Glutamatergic neuron (in vitro differentiated cells): Measurements from ENCODE around the gene ZFHX3. TPM values are rescaled to one million over a fixed set of nuclear protein-coding genes. Genes with fewer than 3 reads are reported as not detected.

ENCODE experiments used
- DNase-seq: peaks from one replicate; pipeline ENCODE4 v3.0.0; 2022
- H3K27ac Mint-ChIP-seq: one replicate; pipeline ENCODE4 v1.8.0; 2020; ENCODE audit warnings: mild to moderate bottlenecking, mixed read lengths, inconsistent platforms; ENCODE audit not compliant: unreplicated experiment
- H3K27me3 Mint-ChIP-seq: one replicate; pipeline ENCODE4 v1.8.0; 2020; ENCODE audit warnings: mild to moderate bottlenecking, moderate library complexity, mixed read lengths, inconsistent platforms; ENCODE audit not compliant: unreplicated experiment
- H3K36me3 Mint-ChIP-seq: one replicate; pipeline ENCODE4 v1.8.0; 2020; ENCODE audit warnings: mild to moderate bottlenecking, mixed read lengths, inconsistent platforms; ENCODE audit not compliant: unreplicated experiment
- H3K4me1 Mint-ChIP-seq: one replicate; pipeline ENCODE4 v1.8.0; 2020; ENCODE audit warnings: mild to moderate bottlenecking, low read depth, mixed read lengths, inconsistent platforms; ENCODE audit not compliant: unreplicated experiment
- H3K4me3 Mint-ChIP-seq: one replicate; pipeline ENCODE4 v1.8.0; 2020; ENCODE audit warnings: mild to moderate bottlenecking, mixed read lengths, inconsistent platforms; ENCODE audit not compliant: unreplicated experiment
- H3K9me3 Mint-ChIP-seq: one replicate; pipeline ENCODE4 v1.8.0; 2020; ENCODE audit warnings: mild to moderate bottlenecking, moderate library complexity, mixed read lengths, inconsistent platforms; ENCODE audit not compliant: unreplicated experiment
- CTCF ChIP-seq: fragments of 200-600 bp; sonication (generic); IDR thresholded peaks from one replicate; pipeline ENCODE4 v1.5.0; 2021; ENCODE audit not compliant: partially characterized antibody, unreplicated experiment
- total RNA-seq: library from RNA; stranded (reverse); fragmentation: NEBNext Ultra II Directional; extraction: Animal tissue kit (Norgen Biotek cat#: 25700); gene quantifications from one replicate; pipeline ENCODE4 v1.2.1, GENCODE V29; 2021; ENCODE audit not compliant: unreplicated experiment

ZFHX3 gene
- total RNA-seq, 1 donor from 2014 or later = 6.8 TPM

DNA sequence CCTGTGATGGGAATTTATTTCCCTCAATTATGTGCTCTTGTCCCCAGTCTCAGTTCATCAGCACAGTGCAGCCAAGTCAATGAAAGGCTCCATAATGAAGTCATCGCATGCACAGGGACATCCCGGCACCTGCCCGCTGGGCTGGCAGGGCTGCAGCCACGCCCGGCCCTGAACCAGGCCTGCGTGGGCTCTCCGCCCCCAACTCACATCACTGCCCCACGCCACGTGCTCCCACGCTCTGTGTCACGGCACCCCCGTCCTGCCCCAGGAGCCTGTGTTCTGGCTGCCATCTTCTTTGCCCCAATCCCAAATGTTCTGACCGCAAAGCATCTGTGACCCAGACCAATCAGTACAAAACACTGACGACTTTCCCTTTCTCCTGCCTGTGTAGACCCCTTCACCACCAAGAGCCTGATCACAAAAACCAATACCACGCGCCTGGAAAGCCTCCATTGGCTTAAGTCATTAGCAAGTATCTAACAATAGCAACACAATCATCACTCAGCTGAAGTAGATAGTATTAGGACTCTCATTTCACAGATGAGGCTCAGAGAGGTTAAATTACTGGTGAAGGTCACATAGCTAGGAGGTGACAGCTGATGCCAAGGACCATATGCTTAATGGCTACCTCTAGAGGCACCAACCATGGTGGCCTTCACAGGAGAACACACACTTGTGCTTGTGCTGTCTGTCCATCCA lies 202.5 kb downstream of the ZFHX3 start:
- no peaks in the 10 kb centered on the region for H3K36me3 Mint-ChIP-seq
- H3K27me3 Mint-ChIP-seq = peaks cover 11% of the 10 kb centered on the region
- no peak for DNase-seq
- peaks cover 31% of the 10 kb centered on the region for H3K4me1 Mint-ChIP-seq
- TF ChIP-seq CTCF = no peak
- H3K9me3 Mint-ChIP-seq = peaks cover 5% of the 10 kb centered on the region
- no peak overlapping the region for H3K4me3 Mint-ChIP-seq
- H3K27ac Mint-ChIP-seq = no peak overlapping the region

DNA sequence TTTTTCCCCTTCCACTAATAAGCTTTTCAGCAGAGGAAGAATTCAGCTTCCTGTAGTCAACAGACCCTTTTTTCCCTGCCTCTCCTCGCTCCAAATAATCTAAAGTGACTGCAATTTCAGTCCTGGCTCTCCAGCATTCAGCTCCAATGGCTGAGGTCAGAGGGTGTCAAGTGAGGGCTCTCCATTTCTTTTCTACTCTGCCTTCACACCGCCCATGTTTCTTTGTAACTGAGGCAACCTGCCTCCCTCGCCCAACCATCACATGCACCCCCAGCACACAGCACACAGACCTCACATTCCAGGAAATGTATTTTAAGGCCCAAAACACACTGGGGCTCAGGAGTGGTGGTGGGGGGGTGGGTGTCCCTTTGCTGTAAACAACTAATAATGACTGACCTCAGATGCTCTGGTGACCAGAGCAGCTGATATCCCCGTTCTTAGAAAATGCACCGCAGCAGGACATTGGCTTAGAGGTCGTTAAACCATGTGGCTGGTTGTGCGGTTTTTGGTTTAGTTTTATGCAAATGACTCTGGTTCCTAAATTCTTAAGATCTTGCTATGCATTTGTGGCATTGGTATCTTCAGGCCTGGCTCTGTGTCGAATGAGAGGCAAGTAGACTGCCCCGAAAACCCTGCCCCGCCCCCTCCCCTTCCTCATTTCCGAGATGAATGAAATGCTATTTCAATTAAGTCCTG lies 203.6 kb downstream of the ZFHX3 start:
- H3K27ac Mint-ChIP-seq = no peak overlapping the region
- H3K36me3 Mint-ChIP-seq = no peaks in the 10 kb centered on the region
- H3K27me3 Mint-ChIP-seq = peaks cover 11% of the 10 kb centered on the region
- TF ChIP-seq CTCF = no peak
- no peak overlapping the region for H3K4me3 Mint-ChIP-seq
- no peak for DNase-seq
- H3K9me3 Mint-ChIP-seq = peaks cover 6% of the 10 kb centered on the region
- H3K4me1 Mint-ChIP-seq = peaks cover 30% of the 10 kb centered on the region

GRCh38 chr16:72841506-72841905 lies 206.4 kb downstream of the ZFHX3 start:
- TF ChIP-seq CTCF = no peak
- Mint-ChIP-seq H3K27me3 (peaks cover 9% of the 10 kb centered on the region), H3K4me3 (no peak overlapping the region), H3K4me1 (peaks cover 14% of the 10 kb centered on the region), H3K9me3 (peaks cover 6% of the 10 kb centered on the region), H3K27ac (no peak overlapping the region), H3K36me3 (no peaks in the 10 kb centered on the region)
- DNase-seq = no peak

DNA sequence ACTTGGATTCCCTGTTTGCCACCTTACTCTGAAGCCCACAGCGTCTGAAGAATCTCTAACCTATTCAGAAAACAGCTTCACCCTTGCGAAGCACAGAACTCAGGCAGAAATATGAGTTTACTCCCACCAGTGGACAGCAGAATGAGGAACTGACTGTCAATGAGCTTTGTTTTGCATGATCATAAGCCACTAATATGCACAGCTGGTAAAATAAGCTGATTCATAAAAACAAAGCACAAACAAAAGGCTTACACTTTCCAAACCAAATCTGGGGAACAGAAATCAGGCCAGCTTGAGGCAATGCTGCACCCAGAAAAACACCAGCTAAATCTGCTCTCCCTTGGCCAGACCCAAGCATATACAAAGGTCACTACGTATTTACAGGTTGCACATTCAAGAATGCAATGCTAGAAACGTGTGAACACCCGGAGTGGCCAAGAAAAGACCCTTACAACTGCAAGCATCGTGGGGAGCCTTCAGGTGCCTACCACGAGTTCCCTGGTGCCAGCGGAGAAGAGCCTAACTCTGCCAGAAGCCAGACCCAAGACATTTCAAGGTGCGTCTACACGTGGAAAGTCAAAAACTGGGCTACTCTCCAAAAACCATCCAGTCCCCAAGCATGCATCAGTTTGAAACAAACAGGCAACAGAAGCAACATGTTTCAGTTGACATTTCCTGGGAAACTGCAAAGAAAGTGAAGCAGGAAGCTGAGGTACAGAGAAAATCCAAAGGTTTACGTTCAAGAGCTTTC lies 207.1 kb downstream of the ZFHX3 start:
- peaks cover 6% of the 10 kb centered on the region for H3K9me3 Mint-ChIP-seq
- DNase-seq = no peak
- H3K36me3 Mint-ChIP-seq = no peaks in the 10 kb centered on the region
- H3K27me3 Mint-ChIP-seq = peaks cover 6% of the 10 kb centered on the region
- peaks cover 10% of the 10 kb centered on the region for H3K4me1 Mint-ChIP-seq
- H3K4me3 Mint-ChIP-seq = no peak overlapping the region
- H3K27ac Mint-ChIP-seq = no peak overlapping the region
- no peak for TF ChIP-seq CTCF
